ENCODE results near the gene GAL3ST2. TPM values are rescaled to one million over a fixed set of nuclear protein-coding genes. Genes with fewer than 3 reads are reported as not detected.
A peak's percentile ranks its signal among the peaks of the same experiment; 100 is the strongest.
"Not testable (repeated sequence)": the region's sequence is repeated elsewhere in the genome, so short reads cannot be mapped to it uniquely, and the experiment has no call there.

The GAL3ST2 gene
- total RNA-seq, result 0.09 TPM
- under 1 TPM in 4 of 8 donors, not detected in 4; 0.25 to 0.43 (median 0.29) TPM for polyA plus RNA-seq (ENCODE audit: insufficient read depth in 1 of 8, insufficient read length in 8 of 8, low replicate concordance in 1 of 8)
- long read RNA-seq, donor 1, result 0 reads
- long read RNA-seq, donor 2, result 0 reads
- long read RNA-seq, donor 3, result 0 reads
- long read RNA-seq, donor 4, result 0 reads
- long read RNA-seq, donor 5, result 0 reads
- long read RNA-seq, donor 6, result 0 reads
- long read RNA-seq, donor 7, result 0 reads
- long read RNA-seq, donor 8, result 0 reads
- long read RNA-seq, donor 9, result 0 reads
- long read RNA-seq, donor 10, result 0 reads
- long read RNA-seq, donor 11, result 0 reads

- H3K27ac ChIP-seq (ENCODE audit: low read length), result no peak within 1 kb of the TSS
- no peak for DNase-seq
- no peaks in the 10 kb centered on the region for H3K36me3 ChIP-seq (ENCODE audit: control insufficient read depth, insufficient read depth, low read length)
- H3K4me1 ChIP-seq (ENCODE audit: control insufficient read depth, insufficient read depth, low read length), result peaks cover 14% of the 10 kb centered on the region
- WGBS (ENCODE audit: insufficient coverage), result 72% methylated on average over 21 of the region's 27 CpGs
- H3K9me3 ChIP-seq (replicated peaks; ENCODE audit: control insufficient read depth, low read depth, low read length), result peaks cover 2% of the 10 kb centered on the region
- H3K27me3 ChIP-seq (ENCODE audit: control insufficient read depth, insufficient read depth, low read length), result peaks cover 14% of the 10 kb centered on the region
- no peak within 1 kb of the TSS for H3K4me3 ChIP-seq (ENCODE audit: low read length)
Observed at GRCh38 chr2:241776336-241777169, at the start of gene GAL3ST2. Gene GAL3ST2, plus strand, starts transcription at chr2:241776822. Its CDS starts 134 bp downstream, at chr2:241776956.

DNA sequence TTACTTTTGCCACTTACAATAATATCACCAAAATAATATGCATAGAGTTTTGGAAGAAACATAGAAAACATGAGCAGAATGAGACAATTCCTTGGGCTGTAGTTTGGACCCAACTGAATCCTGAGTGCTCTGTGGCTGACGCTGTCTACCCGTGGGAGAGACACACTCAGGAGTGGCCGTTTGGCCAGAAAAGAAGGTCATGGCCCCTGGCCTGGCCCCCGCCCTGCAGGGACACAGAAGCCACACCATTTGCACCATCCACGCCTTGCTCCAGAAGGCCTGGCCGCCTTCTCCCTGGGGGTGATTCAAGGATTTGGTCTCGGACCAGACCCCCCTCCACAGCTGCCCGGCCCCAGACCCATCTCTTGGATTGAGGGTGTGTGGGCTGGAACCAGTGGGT, 48.6 kb upstream of the GAL3ST2 start:
- Histone ChIP-seq H3K27ac (ENCODE audit: low read length) (peak overlapping the region; percentile 39), H3K9me3 (replicated peaks; ENCODE audit: control insufficient read depth, low read depth, low read length) (peaks cover 7% of the 10 kb centered on the region), H3K36me3 (ENCODE audit: control insufficient read depth, insufficient read depth, low read length) (peaks cover 19% of the 10 kb centered on the region), H3K4me1 (ENCODE audit: control insufficient read depth, insufficient read depth, low read length) (peaks cover 7% of the 10 kb centered on the region), H3K4me3 (ENCODE audit: low read length) (no peak overlapping the region), H3K27me3 (ENCODE audit: control insufficient read depth, insufficient read depth, low read length) (no peaks in the 10 kb centered on the region)
- WGBS (ENCODE audit: insufficient coverage), result 70% methylated on average over 4 of the region's 8 CpGs
- DNase-seq, result no peak

DNA sequence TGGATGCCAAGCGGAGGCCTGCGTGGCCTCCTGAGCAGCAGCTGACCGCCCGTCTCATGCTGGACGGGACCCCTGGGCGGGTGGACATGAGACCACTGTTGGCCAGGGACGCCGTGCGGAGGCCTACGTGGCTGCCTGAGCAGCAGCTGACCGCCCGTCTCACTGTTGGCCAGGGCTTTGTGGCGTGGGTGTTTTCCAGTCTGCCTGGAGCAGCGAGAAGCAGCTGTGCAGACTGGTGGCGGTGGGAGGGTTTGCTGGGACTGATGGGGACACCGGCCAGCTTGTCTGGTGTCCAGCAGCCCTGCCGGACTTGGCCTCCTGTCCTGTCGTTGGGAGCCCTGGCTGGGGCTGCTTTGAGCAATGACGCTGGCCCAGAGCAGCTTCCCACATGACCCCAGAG, 48.0 kb upstream of the GAL3ST2 start:
- Histone ChIP-seq H3K4me3 (ENCODE audit: low read length) (no peak overlapping the region), H3K9me3 (replicated peaks; ENCODE audit: control insufficient read depth, low read depth, low read length) (peaks cover 1% of the 10 kb centered on the region), H3K36me3 (ENCODE audit: control insufficient read depth, insufficient read depth, low read length) (peaks cover 13% of the 10 kb centered on the region), H3K4me1 (ENCODE audit: control insufficient read depth, insufficient read depth, low read length) (peaks cover 7% of the 10 kb centered on the region), H3K27ac (ENCODE audit: low read length) (peak overlapping the region; percentile 39), H3K27me3 (ENCODE audit: control insufficient read depth, insufficient read depth, low read length) (no peaks in the 10 kb centered on the region)
- DNase-seq, result peak; percentile 82
- WGBS (ENCODE audit: insufficient coverage), result 61% methylated on average over 11 of the region's 19 CpGs

DNA sequence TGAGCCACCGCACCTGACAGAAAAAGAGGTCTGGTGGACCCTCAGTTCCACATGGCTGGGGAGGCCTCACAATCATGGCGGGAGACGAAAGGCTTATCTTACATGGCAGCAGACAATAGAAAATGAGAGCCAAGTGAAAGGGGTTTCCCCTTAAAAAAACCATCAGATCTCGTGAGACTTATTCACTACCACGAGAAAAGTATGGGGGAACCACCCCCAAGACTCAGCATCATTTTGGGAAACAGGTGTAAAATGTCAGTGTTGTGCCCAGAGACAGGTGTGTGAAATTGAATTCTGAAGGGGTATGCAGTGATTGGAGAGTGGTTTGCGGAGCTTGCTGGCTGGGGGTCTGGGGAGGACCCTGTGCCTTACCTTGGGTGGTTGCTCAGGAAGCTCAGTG, 46.8 kb upstream of the GAL3ST2 start:
- Histone ChIP-seq H3K4me1 (ENCODE audit: control insufficient read depth, insufficient read depth, low read length) (peaks cover 12% of the 10 kb centered on the region), H3K4me3 (ENCODE audit: low read length) (no peak overlapping the region), H3K27ac (ENCODE audit: low read length) (no peak overlapping the region), H3K27me3 (ENCODE audit: control insufficient read depth, insufficient read depth, low read length) (no peaks in the 10 kb centered on the region), H3K9me3 (replicated peaks; ENCODE audit: control insufficient read depth, low read depth, low read length) (no peaks in the 10 kb centered on the region), H3K36me3 (ENCODE audit: control insufficient read depth, insufficient read depth, low read length) (peaks cover under 1% of the 10 kb centered on the region)
- WGBS (ENCODE audit: insufficient coverage), result 95% methylated on average over 2 of the region's 6 CpGs
- no peak for DNase-seq

DNA sequence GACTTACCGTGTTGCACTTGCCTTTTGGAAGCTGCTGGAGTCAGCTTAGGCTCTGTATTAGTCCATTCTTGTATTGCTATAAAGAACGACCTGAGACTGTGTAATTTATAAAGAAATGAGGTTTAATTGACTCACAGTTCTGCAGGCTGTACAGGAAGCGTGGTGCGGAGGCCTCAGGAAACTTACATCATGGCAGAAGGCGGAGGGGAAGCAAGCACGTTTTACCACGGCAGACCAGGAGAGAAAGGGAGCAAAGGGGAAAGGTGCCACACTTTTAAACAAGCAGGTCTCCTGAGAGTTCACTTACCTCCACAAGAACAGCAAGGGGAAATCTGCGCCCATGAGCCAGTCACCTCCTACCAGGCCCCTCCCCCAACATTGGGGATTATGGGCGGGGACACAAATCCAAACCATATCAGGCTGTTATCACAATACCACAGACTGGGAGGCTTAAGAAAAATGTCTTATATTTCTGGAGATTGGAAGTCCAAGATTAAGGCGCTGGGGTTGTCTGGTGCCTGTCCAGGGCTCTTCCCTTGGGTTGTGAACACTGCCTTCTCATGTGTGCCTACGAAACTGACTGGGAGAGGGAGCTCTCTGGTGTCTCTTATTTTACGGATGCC, 45.8 kb upstream of the GAL3ST2 start:
- 76% methylated on average over 5 of the region's 12 CpGs for WGBS (ENCODE audit: insufficient coverage)
- Histone ChIP-seq H3K9me3 (replicated peaks; ENCODE audit: control insufficient read depth, low read depth, low read length) (no peaks in the 10 kb centered on the region), H3K27ac (ENCODE audit: low read length) (no peak overlapping the region), H3K36me3 (ENCODE audit: control insufficient read depth, insufficient read depth, low read length) (no peaks in the 10 kb centered on the region), H3K4me3 (ENCODE audit: low read length) (no peak overlapping the region), H3K27me3 (ENCODE audit: control insufficient read depth, insufficient read depth, low read length) (no peaks in the 10 kb centered on the region), H3K4me1 (ENCODE audit: control insufficient read depth, insufficient read depth, low read length) (peaks cover 17% of the 10 kb centered on the region)
- no peak for DNase-seq

GRCh38 chr2:241732513-241733186, 44.0 kb upstream of the GAL3ST2 start:
- H3K4me3 ChIP-seq (ENCODE audit: low read length); H3K36me3 ChIP-seq (ENCODE audit: control insufficient read depth, insufficient read depth, low read length); H3K27ac ChIP-seq (ENCODE audit: low read length); H3K27me3 ChIP-seq (ENCODE audit: control insufficient read depth, insufficient read depth, low read length); H3K9me3 ChIP-seq (replicated peaks; ENCODE audit: control insufficient read depth, low read depth, low read length): not testable (repeated sequence)
- peak; percentile 51 for DNase-seq
- peaks cover 17% of the 10 kb centered on the region for H3K4me1 ChIP-seq (ENCODE audit: control insufficient read depth, insufficient read depth, low read length)
- 96% methylated on average over 5 of the region's 26 CpGs for WGBS (ENCODE audit: insufficient coverage)

- WGBS (ENCODE audit: insufficient coverage), result 68% methylated on average over 7 of the region's 23 CpGs
- DNase-seq, result peak; percentile 12
- Histone ChIP-seq H3K27me3 (ENCODE audit: control insufficient read depth, insufficient read depth, low read length) (no peaks in the 10 kb centered on the region), H3K4me1 (ENCODE audit: control insufficient read depth, insufficient read depth, low read length) (peaks cover 10% of the 10 kb centered on the region), H3K36me3 (ENCODE audit: control insufficient read depth, insufficient read depth, low read length) (peaks cover 8% of the 10 kb centered on the region), H3K27ac (ENCODE audit: low read length) (no peak overlapping the region), H3K9me3 (replicated peaks; ENCODE audit: control insufficient read depth, low read depth, low read length) (no peaks in the 10 kb centered on the region), H3K4me3 (ENCODE audit: low read length) (peak overlapping the region; percentile 47)
Observed at GRCh38 chr2:241733391-241734207, 43.0 kb upstream of the GAL3ST2 start.

DNA sequence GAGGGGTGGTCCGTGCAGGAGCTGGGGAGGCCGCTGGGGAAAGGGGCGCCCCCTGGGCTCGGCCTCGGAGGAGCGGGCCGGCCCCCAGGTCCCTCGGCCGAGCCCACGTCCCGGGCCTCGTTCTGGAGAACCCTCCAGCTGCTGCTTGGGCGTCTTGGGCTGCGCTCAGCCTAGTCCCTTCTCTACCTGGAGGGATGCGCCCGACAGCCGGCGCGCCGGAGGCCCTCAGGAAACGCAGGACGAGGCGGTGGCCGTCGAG, 42.5 kb upstream of the GAL3ST2 start:
- peak overlapping the region; percentile 47 for H3K4me3 ChIP-seq (ENCODE audit: low read length)
- H3K9me3 ChIP-seq (replicated peaks; ENCODE audit: control insufficient read depth, low read depth, low read length), result no peaks in the 10 kb centered on the region
- no peaks in the 10 kb centered on the region for H3K27me3 ChIP-seq (ENCODE audit: control insufficient read depth, insufficient read depth, low read length)
- H3K27ac ChIP-seq (ENCODE audit: low read length), result no peak overlapping the region
- H3K4me1 ChIP-seq (ENCODE audit: control insufficient read depth, insufficient read depth, low read length), result peaks cover 10% of the 10 kb centered on the region
- WGBS (ENCODE audit: insufficient coverage), result 2% methylated on average over 25 of the region's 25 CpGs
- peaks cover 13% of the 10 kb centered on the region for H3K36me3 ChIP-seq (ENCODE audit: control insufficient read depth, insufficient read depth, low read length)
- no peak for DNase-seq

GRCh38 chr2:241734467-241735208, 42.0 kb upstream of the GAL3ST2 start, which contains the start of gene D2HGDH:
Gene D2HGDH, plus strand, starts transcription at chr2:241734630. Its CDS starts 595 bp downstream, at chr2:241735225.
- H3K27me3 ChIP-seq (ENCODE audit: control insufficient read depth, insufficient read depth, low read length), result no peaks in the 10 kb centered on the region
- H3K36me3 ChIP-seq (ENCODE audit: control insufficient read depth, insufficient read depth, low read length), result peaks cover 14% of the 10 kb centered on the region
- H3K9me3 ChIP-seq (replicated peaks; ENCODE audit: control insufficient read depth, low read depth, low read length), result no peaks in the 10 kb centered on the region
- H3K27ac ChIP-seq (ENCODE audit: low read length), result peak within 1 kb of the TSS; percentile 81
- under 1% methylated on average over 98 of the region's 98 CpGs for WGBS (ENCODE audit: insufficient coverage)
- peak within 1 kb of the TSS; percentile 76 for H3K4me3 ChIP-seq (ENCODE audit: low read length)
- peak; percentile 94 for DNase-seq
- H3K4me1 ChIP-seq (ENCODE audit: control insufficient read depth, insufficient read depth, low read length), result peaks cover 10% of the 10 kb centered on the region
